22Rv1 (cell line): ENCODE data around the gene RAPGEF3.

Source experiments
- CTCF ChIP-seq: fragments of 450-650 bp; IDR thresholded peaks from 2 replicates; pipeline ENCODE4 v1.5.1; 2017; ENCODE audit warnings: mild to moderate bottlenecking
- ZFX ChIP-seq: fragments of 450-650 bp; IDR thresholded peaks from 2 replicates; pipeline ENCODE4 v1.6.1; 2017; ENCODE audit warnings: antibody characterized with exemption, borderline replicate concordance

GRCh38 chr12:47785887-47786661, 27.4 kb upstream of the RAPGEF3 start:
- TF ChIP-seq CTCF (no peak), ZFX (no peak)
